CD14-positive monocyte (primary cell): ENCODE results near the gene ATP1A3. TPM values are rescaled to one million over a fixed set of nuclear protein-coding genes. Genes with fewer than 3 reads are reported as not detected.

Experiments
- DNase-seq, 3 donors: peaks; one replicate each; pipeline ENCODE4 v3.0.0-alpha.2; 2011 to 2022
- H2AFZ ChIP-seq: 2 replicates; pipeline ENCODE4 v1.6.0; 2012; ENCODE audit warnings: mild to moderate bottlenecking, low read depth, low read length, inconsistent platforms; ENCODE audit not compliant: insufficient read depth, poor library complexity, severe bottlenecking
- H3K27ac ChIP-seq, 2 donors: 1 replicate in 1 of 2; 2 replicates in 1 of 2; pipeline ENCODE4 v1.5.1; 2012 to 2013; ENCODE audit warnings: low read length in 2 of 2, control low read depth in 1 of 2, inconsistent platforms in 1 of 2, low read depth in 1 of 2, mild to moderate bottlenecking in 1 of 2
- H3K27me3 ChIP-seq, 2 donors: one replicate each; pipeline versions ENCODE4 v1.6.0 to v1.6.1; 2011 to 2013; ENCODE audit warnings: low read length in 2 of 2; ENCODE audit not compliant: control insufficient read depth in 2 of 2, insufficient read depth in 2 of 2
- H3K36me3 ChIP-seq, 2 donors: replicated peaks in 1 of 2; 1 replicate in 1 of 2; 2 replicates in 1 of 2; pipeline versions ENCODE4 v1.5.1 to v1.6.1; 2012 to 2013; ENCODE audit warnings: low read length in 2 of 2, control low read depth in 1 of 2, inconsistent platforms in 1 of 2, mild to moderate bottlenecking in 1 of 2; ENCODE audit not compliant: insufficient read depth in 2 of 2, control insufficient read depth in 1 of 2
- H3K4me1 ChIP-seq, 2 donors: 1 replicate in 1 of 2; 2 replicates in 1 of 2; pipeline versions ENCODE4 v1.5.1 to v1.6.1; 2012 to 2013; ENCODE audit warnings: low read length in 2 of 2, control low read depth in 1 of 2, inconsistent platforms in 1 of 2, mild to moderate bottlenecking in 1 of 2, moderate library complexity in 1 of 2; ENCODE audit not compliant: insufficient read depth in 2 of 2, control insufficient read depth in 1 of 2
- H3K4me2 ChIP-seq: replicated peaks from 2 replicates; pipeline ENCODE3; 2012; ENCODE audit warnings: low read length, moderate library complexity, mild to moderate bottlenecking; ENCODE audit not compliant: poor library complexity, severe bottlenecking; ENCODE audit errors: extremely low read depth
- H3K4me3 ChIP-seq, 3 experiments: fragments of 200-600 bp in 1 of 3; sonication (generic) in 1 of 3; replicated peaks in 1 of 3; 1 replicate in 2 of 3; 2 replicates in 1 of 3; pipeline ENCODE4 v1.5.1; 2011 to 2013; ENCODE audit warnings: low read length in 3 of 3, mild to moderate bottlenecking in 3 of 3, control low read depth in 2 of 3, low read depth in 2 of 3, inconsistent platforms in 1 of 3, moderate library complexity in 1 of 3
- H3K79me2 ChIP-seq: 2 replicates; pipeline ENCODE4 v1.6.0; 2012; ENCODE audit warnings: mild to moderate bottlenecking, control low read depth, inconsistent platforms, low read length, moderate library complexity; ENCODE audit not compliant: insufficient read depth
- H3K9ac ChIP-seq: 2 replicates; pipeline ENCODE4 v1.6.0; 2017; ENCODE audit warnings: low read length, mild to moderate bottlenecking; ENCODE audit not compliant: insufficient read depth, poor library complexity, severe bottlenecking
- H3K9me3 ChIP-seq, 2 donors: replicated peaks in 1 of 2; 1 replicate in 1 of 2; 2 replicates in 1 of 2; pipeline versions ENCODE4 v1.5.1 to v1.6.1; 2012 to 2013; ENCODE audit warnings: low read length in 2 of 2, control low read depth in 1 of 2; ENCODE audit not compliant: control insufficient read depth in 1 of 2, insufficient read depth in 1 of 2
- H4K20me1 ChIP-seq: 2 replicates; pipeline ENCODE4 v1.6.0; 2012; ENCODE audit warnings: mild to moderate bottlenecking, low read length, control low read depth, moderate library complexity; ENCODE audit not compliant: insufficient read depth
- H3K27ac Mint-ChIP-seq, 7 donors: one replicate each; pipeline ENCODE4 v1.8.0; 2020; ENCODE audit warnings: mild to moderate bottlenecking in 7 of 7, mixed read lengths in 7 of 7, moderate library complexity in 6 of 7, inconsistent platforms in 2 of 7
- H3K27me3 Mint-ChIP-seq, 3 donors: one replicate each; pipeline ENCODE4 v1.8.0; 2021 to 2022; ENCODE audit warnings: low read depth in 3 of 3, mild to moderate bottlenecking in 3 of 3, mixed read lengths in 3 of 3, moderate library complexity in 3 of 3, inconsistent platforms in 1 of 3
- H3K36me3 Mint-ChIP-seq, 2 donors: one replicate each; pipeline ENCODE4 v1.8.0; 2020; ENCODE audit warnings: mixed read lengths in 2 of 2, inconsistent platforms in 1 of 2, mild to moderate bottlenecking in 1 of 2
- H3K4me1 Mint-ChIP-seq: one replicate; pipeline ENCODE4 v1.8.0; 2020; ENCODE audit warnings: mild to moderate bottlenecking, mixed read lengths
- H3K4me3 Mint-ChIP-seq, 2 donors: one replicate each; pipeline ENCODE4 v1.8.0; 2020; ENCODE audit warnings: mild to moderate bottlenecking in 2 of 2, mixed read lengths in 2 of 2, moderate library complexity in 1 of 2
- H3K9me3 Mint-ChIP-seq, 7 donors: one replicate each; pipeline ENCODE4 v1.8.0; 2020 to 2022; ENCODE audit warnings: mixed read lengths in 7 of 7, mild to moderate bottlenecking in 6 of 7, moderate library complexity in 6 of 7, inconsistent platforms in 2 of 7
- CTCF ChIP-seq: fragments of 200-600 bp; IDR thresholded peaks from one replicate; pipeline ENCODE4 v1.8.0; 2022; ENCODE audit warnings: antibody characterized with exemption, mild to moderate bottlenecking
- WGBS: methylation state at CpG from one replicate; pipeline ENCODE4 v1.1.5; 2013; ENCODE audit warnings: missing lambda C conversion rate; ENCODE audit not compliant: insufficient coverage; 5-methylcytosine and 5-hydroxymethylcytosine counted together
- intact Hi-C, 2 donors: fragments of 100-400 bp; cut with micrococcal nuclease; formaldehyde crosslinking; loops; one replicate each; pipeline versions ENCODE4 v1.15.0 to v1.15.1; 2023
- polyA plus RNA-seq, 3 donors: library from polyadenylated mRNA; depleted of rRNA in 1 of 3; unstranded in 2 of 3; stranded (reverse) in 1 of 3; fragments of 300-500 nt in 2 of 3; fragments of >200 nt in 1 of 3; fragmentation: Illumina TruSeq in 2 of 3; gene quantifications; 1 replicate in 2 of 3; 2 replicates in 1 of 3; pipeline ENCODE4 v1.2.3, GENCODE V29; 2012 to 2021

ATP1A3 gene
- polyA plus RNA-seq, 3 donors = 0.07 to 0.10 TPM; not detected in 1

DNA sequence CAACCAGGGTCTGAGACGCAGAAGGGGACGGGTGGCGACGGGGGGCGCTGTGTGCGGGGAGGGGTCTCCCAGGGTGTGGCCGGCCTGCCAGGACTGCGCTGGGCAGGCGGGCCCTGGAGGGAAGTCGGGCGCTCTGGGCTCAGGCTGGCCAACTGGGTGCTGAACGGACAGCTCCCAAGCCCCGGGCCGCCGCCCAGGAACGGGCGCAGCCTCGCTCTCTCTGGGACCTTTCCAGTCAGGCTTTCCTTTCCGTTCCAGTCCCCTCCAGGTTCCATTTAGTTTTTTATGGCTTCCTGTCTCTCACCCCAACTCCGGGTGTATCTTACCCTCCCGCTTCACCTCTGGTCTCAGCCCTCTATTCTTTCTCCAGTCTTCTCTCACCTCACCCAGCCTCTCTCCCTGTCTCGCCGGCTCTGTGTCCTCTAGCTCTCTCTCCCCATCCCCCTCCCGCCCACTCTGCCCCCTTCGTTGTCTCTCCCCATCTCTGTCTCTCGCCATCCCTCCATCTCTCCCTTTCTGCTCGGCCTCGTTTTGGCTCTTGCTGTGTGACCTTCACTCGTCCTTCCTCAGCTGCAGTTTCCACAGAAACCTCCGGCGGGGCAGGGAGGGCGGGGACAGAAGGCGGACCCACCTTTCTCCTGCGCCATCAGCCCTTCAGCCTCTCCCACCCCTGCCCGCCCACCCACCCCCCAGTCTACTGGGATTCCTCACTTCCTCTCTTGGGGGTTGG, 3.3 kb upstream of the ATP1A3 start:
- Histone ChIP-seq H3K4me1 (peaks cover 9 to 22% of the 10 kb centered on the region in 2 donors), H3K9me3 (peaks cover 0 to 12% of the 10 kb centered on the region in 2 donors), H3K9ac (no peak overlapping the region), H4K20me1 (no peaks in the 10 kb centered on the region), H3K79me2 (no peaks in the 10 kb centered on the region), H3K36me3 (no peaks in the 10 kb centered on the region), H3K27me3 (peaks cover 33 to 74% of the 10 kb centered on the region in 2 donors), H3K4me2 (no peak overlapping the region), H2AFZ (no peak overlapping the region), H3K27ac (no peak overlapping the region), H3K4me3 (no peak overlapping the region)
- H3K4me3 Mint-ChIP-seq = peak overlapping the region in 1 of 2 donors; percentile 81
- H3K36me3 Mint-ChIP-seq = peaks cover 0 to 9% of the 10 kb centered on the region in 2 donors
- peaks cover 15% of the 10 kb centered on the region for H3K4me1 Mint-ChIP-seq
- DNase-seq = peak in 1 of 3 donors; percentile 16
- peaks cover 0 to 14% (median 3%) of the 10 kb centered on the region in 7 donors for H3K9me3 Mint-ChIP-seq
- no peak for TF ChIP-seq CTCF
- H3K27me3 Mint-ChIP-seq = peaks cover 71 to 78% (median 75%) of the 10 kb centered on the region in 3 donors
- WGBS = 2% methylated on average over 28 of the region's 35 CpGs
- intact Hi-C loops = no loop called here
- H3K27ac Mint-ChIP-seq = no peak overlapping the region

- Mint-ChIP-seq H3K27ac (no peak overlapping the region), H3K36me3 (peaks cover 0 to 9% of the 10 kb centered on the region in 2 donors), H3K4me1 (peaks cover 15% of the 10 kb centered on the region), H3K9me3 (peaks cover 0 to 14% (median 3%) of the 10 kb centered on the region in 7 donors), H3K27me3 (peaks cover 67 to 80% (median 68%) of the 10 kb centered on the region in 3 donors), H3K4me3 (peak overlapping the region in 1 of 2 donors; percentile 75)
- intact Hi-C loops = no loop called here
- no peak overlapping the region for H3K4me2 ChIP-seq
- H4K20me1 ChIP-seq = no peaks in the 10 kb centered on the region
- H3K4me3 ChIP-seq = no peak overlapping the region
- H2AFZ ChIP-seq = no peak overlapping the region
- 59% methylated on average over 6 of the region's 12 CpGs for WGBS
- H3K27me3 ChIP-seq = peaks cover 33 to 74% of the 10 kb centered on the region in 2 donors
- no peak overlapping the region for H3K27ac ChIP-seq
- DNase-seq = no peak
- no peak overlapping the region for H3K9ac ChIP-seq
- H3K4me1 ChIP-seq = peaks cover 9 to 22% of the 10 kb centered on the region in 2 donors
- TF ChIP-seq CTCF = no peak
- H3K79me2 ChIP-seq = no peaks in the 10 kb centered on the region
- H3K36me3 ChIP-seq = no peaks in the 10 kb centered on the region
- peaks cover 0 to 12% of the 10 kb centered on the region in 2 donors for H3K9me3 ChIP-seq
These were observed 2.1 kb upstream of the ATP1A3 start for GRCh38 chr19:41995959-41996797.
